VCaP (cell line): ENCODE results near the gene DPF3.

ENCODE experiments used
- H3K27ac ChIP-seq: fragments of 450-650 bp; 2 replicates; pipeline ENCODE4 v1.5.1; 2017
- TF ChIP-seq, protein P1 (sequence below): fragments of 450-650 bp; conservative IDR thresholded peaks from 2 replicates; pipeline ENCODE4 v1.5.1; 2017; ENCODE audit warnings: mild to moderate bottlenecking, moderate library complexity

DPF3 gene

DNA sequence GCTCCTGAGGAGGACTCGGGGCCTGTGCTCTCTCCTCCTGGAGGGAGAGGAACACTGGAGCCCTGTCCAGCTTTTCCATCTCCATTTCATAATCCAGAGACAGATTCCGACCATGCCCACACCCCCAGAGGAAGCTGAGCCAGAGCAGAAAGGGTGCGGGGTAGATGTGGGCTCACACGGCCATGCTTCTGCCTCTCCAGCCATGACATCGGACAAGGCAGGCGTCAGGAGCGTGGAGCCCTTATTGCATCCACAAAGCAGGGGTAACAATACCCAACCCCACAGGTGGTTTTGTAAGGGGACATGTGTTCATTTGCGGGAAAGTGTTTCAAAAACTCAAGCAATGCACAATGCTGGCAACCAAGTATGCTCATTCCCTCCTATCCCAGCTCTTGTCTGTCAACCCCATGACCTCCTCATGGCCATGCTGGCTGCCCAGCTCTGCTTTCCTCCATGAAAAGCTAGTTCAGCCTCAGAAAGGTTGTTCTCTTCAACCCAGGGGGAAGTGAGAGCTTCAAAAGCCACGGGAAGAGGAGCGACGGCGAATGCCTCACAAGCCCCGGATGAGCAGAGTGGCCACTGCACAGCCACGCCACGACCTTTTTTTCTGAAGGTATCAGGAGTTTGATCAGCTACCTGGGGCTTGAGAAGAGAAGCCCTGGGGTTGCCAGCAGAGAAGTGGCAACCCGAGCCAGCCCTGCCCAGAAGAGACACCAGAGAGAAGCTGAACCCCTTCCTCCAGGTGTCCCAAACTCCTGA is 161.7 kb downstream of the DPF3 start:
- H3K27ac ChIP-seq, result no peak overlapping the region
- TF ChIP-seq, protein P1, sequence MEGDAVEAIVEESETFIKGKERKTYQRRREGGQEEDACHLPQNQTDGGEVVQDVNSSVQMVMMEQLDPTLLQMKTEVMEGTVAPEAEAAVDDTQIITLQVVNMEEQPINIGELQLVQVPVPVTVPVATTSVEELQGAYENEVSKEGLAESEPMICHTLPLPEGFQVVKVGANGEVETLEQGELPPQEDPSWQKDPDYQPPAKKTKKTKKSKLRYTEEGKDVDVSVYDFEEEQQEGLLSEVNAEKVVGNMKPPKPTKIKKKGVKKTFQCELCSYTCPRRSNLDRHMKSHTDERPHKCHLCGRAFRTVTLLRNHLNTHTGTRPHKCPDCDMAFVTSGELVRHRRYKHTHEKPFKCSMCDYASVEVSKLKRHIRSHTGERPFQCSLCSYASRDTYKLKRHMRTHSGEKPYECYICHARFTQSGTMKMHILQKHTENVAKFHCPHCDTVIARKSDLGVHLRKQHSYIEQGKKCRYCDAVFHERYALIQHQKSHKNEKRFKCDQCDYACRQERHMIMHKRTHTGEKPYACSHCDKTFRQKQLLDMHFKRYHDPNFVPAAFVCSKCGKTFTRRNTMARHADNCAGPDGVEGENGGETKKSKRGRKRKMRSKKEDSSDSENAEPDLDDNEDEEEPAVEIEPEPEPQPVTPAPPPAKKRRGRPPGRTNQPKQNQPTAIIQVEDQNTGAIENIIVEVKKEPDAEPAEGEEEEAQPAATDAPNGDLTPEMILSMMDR, result no peak

DNA sequence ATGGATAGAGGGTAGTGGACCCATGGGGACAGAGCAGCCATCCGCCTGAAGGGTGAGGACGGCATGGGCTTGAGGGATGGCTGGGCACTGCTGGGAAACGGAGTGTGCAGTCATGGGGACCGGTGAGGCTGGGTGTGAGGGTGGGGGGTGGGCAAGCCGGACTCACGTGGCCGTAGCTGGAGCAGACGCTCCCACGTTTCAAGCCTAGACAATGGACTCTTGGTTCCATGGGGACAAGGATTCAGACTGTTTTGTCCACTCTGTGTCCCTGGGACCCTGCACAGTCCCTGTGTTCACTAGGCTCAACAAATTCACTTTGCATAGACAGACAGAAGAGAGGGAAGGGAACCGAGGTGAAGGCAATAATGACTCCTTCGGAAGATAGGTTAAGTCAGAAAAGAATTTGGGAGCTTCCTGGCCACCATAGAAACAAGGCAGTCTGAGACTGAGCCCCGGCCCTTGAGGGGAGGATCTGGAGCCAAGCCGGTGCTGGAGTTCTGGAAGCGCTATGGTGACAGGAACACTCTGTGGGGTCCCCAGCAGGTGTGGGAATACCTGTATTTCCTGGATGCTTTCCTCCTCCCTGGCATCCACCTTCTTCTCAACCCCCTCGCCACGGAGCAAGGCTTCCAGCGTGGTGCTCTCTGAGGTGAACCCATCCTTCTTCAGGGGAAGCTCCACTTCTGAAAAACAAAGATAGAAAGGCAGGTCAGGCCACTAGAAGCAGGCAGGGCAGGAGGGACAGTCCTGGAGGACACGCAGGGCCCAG is 162.5 kb downstream of the DPF3 start:
- TF ChIP-seq, protein P1, result no peak

DNA sequence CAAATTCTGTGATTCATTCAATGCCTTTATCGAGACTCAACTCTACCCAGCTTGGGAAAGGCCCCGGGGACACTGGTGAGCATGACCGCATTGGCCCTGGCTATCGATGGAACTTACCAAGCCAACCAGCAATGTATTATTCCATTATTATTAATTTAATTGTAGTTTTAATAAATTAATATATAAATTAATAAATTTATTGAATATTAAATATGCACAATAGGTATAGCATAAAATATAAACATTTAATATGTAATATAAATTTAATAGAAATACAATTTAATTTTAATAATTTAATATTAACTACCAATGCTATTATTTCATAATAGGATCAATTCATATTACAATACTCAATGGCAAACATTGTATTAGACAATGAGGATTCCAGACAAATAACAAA is 163.4 kb downstream of the DPF3 start:
- H3K27ac ChIP-seq, result no peak overlapping the region
- TF ChIP-seq, protein P1, result no peak

More for the DNA sequence above, 162.5 kb downstream of the DPF3 start:
- no peak overlapping the region for H3K27ac ChIP-seq

DNA sequence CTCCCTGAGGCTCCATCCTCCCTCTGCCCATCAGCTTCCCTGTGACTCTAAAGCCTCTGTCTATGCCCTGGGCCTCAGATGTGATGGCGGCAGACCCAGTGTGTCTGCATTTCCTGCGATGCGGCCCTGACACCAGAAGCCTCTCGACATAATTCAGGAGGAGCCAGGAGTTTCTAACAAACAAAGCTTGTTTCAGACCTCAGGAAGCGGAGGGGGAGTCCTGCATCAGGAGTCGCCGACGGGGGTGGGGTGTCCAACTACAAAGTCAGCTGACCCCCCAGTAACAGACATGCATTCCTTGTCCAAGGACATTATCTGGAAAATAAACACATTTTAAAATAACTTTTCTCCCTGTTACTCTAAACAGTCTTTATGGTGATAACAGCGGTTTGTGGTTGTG is 167.5 kb downstream of the DPF3 start:
- H3K27ac ChIP-seq, result no peak overlapping the region
- TF ChIP-seq, protein P1, result no peak

DNA sequence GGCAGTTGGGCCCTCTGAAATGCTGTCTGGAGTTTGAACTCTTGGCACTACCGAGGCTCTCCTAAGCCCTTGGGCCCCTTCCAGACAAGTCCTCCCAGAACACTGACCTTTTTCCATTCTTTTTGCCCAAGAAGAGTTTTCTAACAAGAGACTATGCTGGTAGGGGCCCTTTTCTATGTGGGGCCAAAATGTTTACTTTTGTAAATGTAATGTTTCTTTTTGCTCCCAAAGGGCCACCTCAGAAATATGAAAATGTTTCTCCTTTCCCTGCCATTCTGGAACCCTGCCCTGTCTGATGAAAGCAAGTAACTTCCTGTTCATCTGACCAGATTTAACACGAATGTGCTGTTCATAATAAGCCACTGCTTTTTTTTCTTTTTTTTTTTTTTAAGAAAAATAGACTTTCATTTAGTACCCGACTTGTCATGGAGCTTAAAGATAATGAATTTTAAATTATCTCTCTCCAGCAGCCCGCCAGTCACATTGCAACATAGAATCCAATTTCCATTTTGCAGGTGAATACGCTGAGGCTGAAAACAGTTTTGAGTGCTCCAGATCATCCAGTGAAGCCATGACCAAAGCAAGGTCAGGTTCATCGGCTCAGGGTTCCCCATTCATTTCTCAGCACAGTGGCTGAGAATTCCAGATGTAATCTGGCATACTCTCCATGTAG is 169.9 kb downstream of the DPF3 start:
- no peak overlapping the region for H3K27ac ChIP-seq
- TF ChIP-seq, protein P1, result no peak

DNA sequence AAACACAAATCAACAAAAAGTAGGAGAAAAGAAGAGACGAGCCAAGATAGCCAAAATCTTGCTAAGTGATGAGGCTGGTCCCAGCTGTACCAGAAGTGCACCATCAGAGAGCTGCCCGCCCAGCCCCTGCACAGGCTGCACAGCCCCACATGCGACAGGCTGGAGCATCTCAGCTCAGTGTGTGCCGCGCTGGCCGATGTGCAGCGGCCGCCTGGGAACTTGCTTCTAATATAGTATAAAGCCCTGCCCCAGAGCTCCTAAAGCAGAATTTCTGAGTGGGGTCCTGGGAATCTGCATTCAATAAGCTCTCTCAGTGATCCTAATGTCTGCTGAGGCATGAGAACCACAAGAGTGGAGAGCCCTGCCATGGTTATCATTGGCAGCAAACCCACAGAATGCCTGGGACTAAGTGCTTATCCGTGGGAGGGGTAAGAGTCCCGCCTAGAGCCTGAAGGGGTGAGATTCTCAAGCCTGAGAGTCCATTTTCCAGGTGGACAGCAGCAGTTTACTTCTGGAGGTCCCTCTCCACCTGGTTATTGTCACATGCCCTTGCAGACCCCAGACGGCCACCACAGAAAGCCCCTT is 171.6 kb downstream of the DPF3 start:
- no peak overlapping the region for H3K27ac ChIP-seq
- TF ChIP-seq, protein P1, result no peak

DNA sequence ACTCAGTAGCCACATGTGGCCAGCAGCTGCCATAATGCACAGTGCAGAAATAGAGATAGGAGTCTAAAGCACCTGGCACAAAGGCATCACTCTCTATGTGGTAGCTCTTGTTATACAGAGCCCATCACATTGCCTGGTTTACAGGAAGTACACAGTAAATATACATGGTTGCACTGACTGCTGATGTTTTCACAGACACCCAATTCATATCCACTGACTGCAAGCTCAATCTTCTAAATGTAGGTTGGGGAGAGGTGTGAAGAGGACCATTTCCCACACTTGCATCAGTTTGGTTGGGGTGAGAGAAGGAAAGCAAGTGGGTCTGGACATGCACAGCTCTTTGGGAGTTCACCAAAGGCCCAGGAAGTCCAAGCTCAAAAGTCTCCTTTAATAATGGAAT is 172.8 kb downstream of the DPF3 start:
- H3K27ac ChIP-seq, result no peak overlapping the region
- TF ChIP-seq, protein P1, result no peak
